SK-N-SH (cell line): ENCODE measurements around the gene CAP2. TPM values are rescaled to one million over a fixed set of nuclear protein-coding genes. Genes with fewer than 3 reads are reported as not detected.

ENCODE experiments used
- CTCF ChIA-PET: fragments of 300-600, 350-600 bp; formaldehyde crosslinking; extraction: SDS; loops from one replicate; lab custom pipeline; 2021; lab: Yijun Ruan, JAX
- POLR2A ChIA-PET: fragments of 350-600 bp; sonication (Branson Sonifier 250); formaldehyde crosslinking; extraction: SDS; loops from one replicate; lab custom pipeline; 2020; ENCODE audit warnings: antibody characterized with exemption, inconsistent platforms; lab: Yijun Ruan, JAX
- DNase-seq: peaks from one replicate; pipeline ENCODE4 v3.0.0; 2012
- H2AFZ ChIP-seq: fragments of 200-600 bp; sonication (generic); 2 replicates; pipeline ENCODE4 v1.8.1; 2016; ENCODE audit warnings: antibody characterized with exemption, mild to moderate bottlenecking, low read depth
- H3F3A ChIP-seq: fragments of 200-600 bp; sonication (generic); replicated peaks from 2 replicates; pipeline ENCODE3; 2016; ENCODE audit warnings: antibody characterized with exemption, mild to moderate bottlenecking; ENCODE audit not compliant: insufficient read depth
- H3K27ac ChIP-seq, 2 experiments: fragments of 200-500 bp in 1 of 2; fragments of 200-600 bp in 1 of 2; sonication (Bioruptor generic) in 1 of 2; sonication (generic), shearing (Covaris generic) in 1 of 2; 2 replicates each; pipeline versions ENCODE4 v1.5.1 to v1.6.1; 2014 to 2016; ENCODE audit warnings: low read depth in 2 of 2, inconsistent platforms in 1 of 2, low read length in 1 of 2, mild to moderate bottlenecking in 1 of 2, mixed read lengths in 1 of 2
- H3K27me3 ChIP-seq: fragments of 200-600 bp; sonication (generic), shearing (Covaris generic); 2 replicates; pipeline ENCODE4 v1.6.1; 2016; ENCODE audit warnings: mixed run types; ENCODE audit not compliant: insufficient read depth
- H3K36me3 ChIP-seq, 2 experiments: fragments of 200-500 bp in 1 of 2; fragments of 200-600 bp in 1 of 2; sonication (Bioruptor generic) in 1 of 2; sonication (generic) in 1 of 2; replicated peaks in 1 of 2; 2 replicates each; pipeline versions ENCODE3 to v1.5.1; 2014 to 2016; ENCODE audit warnings: low read length in 1 of 2, mild to moderate bottlenecking in 1 of 2; ENCODE audit not compliant: insufficient read depth in 2 of 2, control insufficient read depth in 1 of 2
- H3K4me1 ChIP-seq, 2 experiments: fragments of 200-500 bp in 1 of 2; fragments of 200-600 bp in 1 of 2; sonication (Bioruptor generic) in 1 of 2; sonication (generic), shearing (Covaris generic) in 1 of 2; 2 replicates each; pipeline versions ENCODE4 v1.5.1 to v1.6.1; 2014 to 2016; ENCODE audit warnings: low read depth in 1 of 2, low read length in 1 of 2, mixed run types in 1 of 2; ENCODE audit not compliant: insufficient read depth in 2 of 2, control insufficient read depth in 1 of 2
- H3K4me2 ChIP-seq: fragments of 200-600 bp; sonication (generic), shearing (Covaris generic); 2 replicates; pipeline ENCODE4 v1.6.1; 2017; ENCODE audit warnings: mixed run types
- H3K4me3 ChIP-seq, 2 experiments: fragments of 200-500 bp in 1 of 2; fragments of 200-600 bp in 1 of 2; sonication (Bioruptor generic) in 1 of 2; sonication (generic), shearing (Covaris generic) in 1 of 2; 2 replicates each; pipeline versions ENCODE4 v1.5.1 to v1.8.1; 2014 to 2016; ENCODE audit warnings: low read depth in 2 of 2, inconsistent platforms in 1 of 2, low read length in 1 of 2, mild to moderate bottlenecking in 1 of 2, mixed read lengths in 1 of 2, moderate library complexity in 1 of 2
- H3K79me2 ChIP-seq: fragments of 200-600 bp; sonication (generic); 2 replicates; pipeline ENCODE4 v1.8.1; 2017; ENCODE audit warnings: mild to moderate bottlenecking; ENCODE audit not compliant: insufficient read depth
- H3K9ac ChIP-seq: fragments of 200-600 bp; sonication (generic); 2 replicates; pipeline ENCODE4 v1.6.1; 2017; ENCODE audit warnings: mixed run types
- H3K9me2 ChIP-seq: fragments of 200-600 bp; sonication (generic); 2 replicates; pipeline ENCODE4 v1.6.1; 2017; ENCODE audit warnings: mixed run types
- H3K9me3 ChIP-seq: fragments of 200-600 bp; sonication (generic); 2 replicates; pipeline ENCODE4 v1.6.1; 2017; ENCODE audit warnings: mixed run types, mild to moderate bottlenecking, moderate library complexity
- H4K20me1 ChIP-seq: fragments of 200-600 bp; sonication (generic); 2 replicates; pipeline ENCODE4 v1.6.1; 2017; ENCODE audit warnings: mild to moderate bottlenecking, mixed run types; ENCODE audit not compliant: insufficient read depth
- CHD2 ChIP-seq: fragments of 150-350 bp; IDR thresholded peaks from 2 replicates; pipeline ENCODE4 v1.6.1; 2018; ENCODE audit warnings: low read length; ENCODE audit not compliant: partially characterized antibody
- FOSL2 ChIP-seq: IDR thresholded peaks from 2 replicates; pipeline ENCODE4 v1.4.0; 2012; ENCODE audit warnings: low read depth, mild to moderate bottlenecking, moderate library complexity, borderline replicate concordance
- GABPA ChIP-seq: IDR thresholded peaks from 2 replicates; pipeline ENCODE4 v1.4.0; 2012; ENCODE audit warnings: low read depth, mild to moderate bottlenecking
- GATA2 ChIP-seq: sonication (generic); formaldehyde crosslinking; IDR thresholded peaks from 2 replicates; pipeline ENCODE4 v1.5.0; 2020; ENCODE audit warnings: mild to moderate bottlenecking, missing genetic modification reagents
- JUND ChIP-seq: IDR thresholded peaks from 2 replicates; pipeline ENCODE4 v1.4.0; 2012
- MEF2A ChIP-seq: IDR thresholded peaks from 2 replicates; pipeline ENCODE4 v1.4.0; 2012; ENCODE audit warnings: low read depth, borderline replicate concordance
- POLR2AphosphoS5 ChIP-seq: IDR thresholded peaks from 2 replicates; pipeline ENCODE4 v1.6.1; 2012; ENCODE audit warnings: low read depth, low read length
- RAD21 ChIP-seq: IDR thresholded peaks from 2 replicates; pipeline ENCODE4 v1.6.1; 2012; ENCODE audit warnings: mild to moderate bottlenecking, low read length
- SIN3A ChIP-seq: IDR thresholded peaks from 2 replicates; pipeline ENCODE4 v1.6.1; 2012; ENCODE audit warnings: low read depth, mild to moderate bottlenecking, low read length, moderate library complexity, borderline replicate concordance
- TCF12 ChIP-seq: IDR thresholded peaks from 2 replicates; pipeline ENCODE4 v1.4.0; 2012
- YY1 ChIP-seq: IDR thresholded peaks from 2 replicates; pipeline ENCODE4 v1.4.0; 2012; ENCODE audit warnings: low read depth, mild to moderate bottlenecking
- WGBS: methylation state at CpG from one replicate; pipeline ENCODE4 v1.1.6; 2017; ENCODE audit warnings: low lambda C conversion rate; 5-methylcytosine and 5-hydroxymethylcytosine counted together
- polyA plus RNA-seq, 3 experiments: library from polyadenylated mRNA; depleted of rRNA; stranded (reverse); fragments of >200 nt; gene quantifications; 2 replicates each; pipeline ENCODE4 v1.2.3, GENCODE V29; 2012
- TF ChIP-seq, protein P1 (sequence below): IDR thresholded peaks from 2 replicates; pipeline ENCODE4 v1.4.0; 2012; ENCODE audit warnings: low read depth
- TF ChIP-seq, protein P2 (sequence below): IDR thresholded peaks from 2 replicates; pipeline ENCODE4; 2012
- TF ChIP-seq, protein P3 (sequence below): fragments of 150-350 bp; IDR thresholded peaks from 2 replicates; pipeline ENCODE4 v1.6.1; 2016; ENCODE audit warnings: mild to moderate bottlenecking, low read depth, low read length
- TF ChIP-seq, protein P4 (sequence below): IDR thresholded peaks from 2 replicates; pipeline ENCODE4 v1.6.1; 2012; ENCODE audit warnings: mild to moderate bottlenecking, low read depth, low read length, moderate library complexity
- TF ChIP-seq, protein P5 (sequence below): IDR thresholded peaks from 2 replicates; pipeline ENCODE4 v1.4.0; 2012; ENCODE audit warnings: low read depth, borderline replicate concordance
- TF ChIP-seq, protein P6 (sequence below): IDR thresholded peaks from 2 replicates; pipeline ENCODE4 v1.4.0; 2012; ENCODE audit warnings: low read depth, borderline replicate concordance
- TF ChIP-seq, protein P7 (sequence below): fragments of 150-350 bp; IDR thresholded peaks from 2 replicates; pipeline ENCODE4 v1.6.1; 2017; ENCODE audit warnings: antibody characterized with exemption, low read length, low read depth, borderline replicate concordance

The CAP2 gene
- polyA plus RNA-seq, 1 of the 3 experiments (the other 2 are of a cell fraction) = 8.5 TPM

DNA sequence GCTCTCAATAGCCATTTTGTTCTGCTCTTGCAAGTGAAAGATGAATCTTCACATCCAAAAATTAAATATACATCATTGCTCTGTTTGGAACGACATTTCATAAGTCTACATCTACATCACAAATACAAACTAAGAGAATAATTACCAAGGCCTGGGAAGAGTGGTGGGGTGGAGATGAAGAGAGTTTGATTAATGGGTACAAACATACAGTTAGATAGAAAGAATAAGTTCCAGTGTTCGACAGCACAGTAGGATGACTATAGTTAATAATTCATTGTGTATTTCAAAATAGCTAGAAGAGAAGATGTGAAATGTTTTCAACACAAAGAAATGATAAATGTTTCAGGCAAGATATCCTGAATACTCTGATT, 38.0 kb upstream of the CAP2 start:
- H3F3A ChIP-seq = no peaks in the 10 kb centered on the region
- no peaks in the 10 kb centered on the region for H3K27me3 ChIP-seq
- POLR2A ChIA-PET = no interaction called here
- H2AFZ ChIP-seq = no peak overlapping the region
- H3K9me3 ChIP-seq = no peaks in the 10 kb centered on the region
- H4K20me1 ChIP-seq = no peaks in the 10 kb centered on the region
- no peak for DNase-seq
- CTCF ChIA-PET = interaction anchor here (0.7 kb wide), 1 partner anchor 229 kb away, joined by 4 read pairs; no protein-coding TSS in a partner anchor
- no peaks in the 10 kb centered on the region for H3K79me2 ChIP-seq
- H3K9ac ChIP-seq = no peak overlapping the region
- no peaks in the 10 kb centered on the region for H3K36me3 ChIP-seq
- no peak overlapping the region for H3K4me3 ChIP-seq
- H3K9me2 ChIP-seq = no peaks in the 10 kb centered on the region
- H3K27ac ChIP-seq = no peak overlapping the region
- WGBS = 35% methylated on average over 2 of the region's 2 CpGs
- TF ChIP-seq, protein P1, sequence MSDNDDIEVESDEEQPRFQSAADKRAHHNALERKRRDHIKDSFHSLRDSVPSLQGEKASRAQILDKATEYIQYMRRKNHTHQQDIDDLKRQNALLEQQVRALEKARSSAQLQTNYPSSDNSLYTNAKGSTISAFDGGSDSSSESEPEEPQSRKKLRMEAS = no peak
- TF ChIP-seq, protein P2, sequence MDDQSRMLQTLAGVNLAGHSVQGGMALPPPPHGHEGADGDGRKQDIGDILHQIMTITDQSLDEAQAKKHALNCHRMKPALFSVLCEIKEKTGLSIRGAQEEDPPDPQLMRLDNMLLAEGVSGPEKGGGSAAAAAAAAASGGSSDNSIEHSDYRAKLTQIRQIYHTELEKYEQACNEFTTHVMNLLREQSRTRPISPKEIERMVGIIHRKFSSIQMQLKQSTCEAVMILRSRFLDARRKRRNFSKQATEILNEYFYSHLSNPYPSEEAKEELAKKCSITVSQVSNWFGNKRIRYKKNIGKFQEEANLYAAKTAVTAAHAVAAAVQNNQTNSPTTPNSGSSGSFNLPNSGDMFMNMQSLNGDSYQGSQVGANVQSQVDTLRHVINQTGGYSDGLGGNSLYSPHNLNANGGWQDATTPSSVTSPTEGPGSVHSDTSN = no peak
- TF ChIP-seq, protein P3, sequence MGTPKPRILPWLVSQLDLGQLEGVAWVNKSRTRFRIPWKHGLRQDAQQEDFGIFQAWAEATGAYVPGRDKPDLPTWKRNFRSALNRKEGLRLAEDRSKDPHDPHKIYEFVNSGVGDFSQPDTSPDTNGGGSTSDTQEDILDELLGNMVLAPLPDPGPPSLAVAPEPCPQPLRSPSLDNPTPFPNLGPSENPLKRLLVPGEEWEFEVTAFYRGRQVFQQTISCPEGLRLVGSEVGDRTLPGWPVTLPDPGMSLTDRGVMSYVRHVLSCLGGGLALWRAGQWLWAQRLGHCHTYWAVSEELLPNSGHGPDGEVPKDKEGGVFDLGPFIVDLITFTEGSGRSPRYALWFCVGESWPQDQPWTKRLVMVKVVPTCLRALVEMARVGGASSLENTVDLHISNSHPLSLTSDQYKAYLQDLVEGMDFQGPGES = no peak
- TF ChIP-seq, protein P4, sequence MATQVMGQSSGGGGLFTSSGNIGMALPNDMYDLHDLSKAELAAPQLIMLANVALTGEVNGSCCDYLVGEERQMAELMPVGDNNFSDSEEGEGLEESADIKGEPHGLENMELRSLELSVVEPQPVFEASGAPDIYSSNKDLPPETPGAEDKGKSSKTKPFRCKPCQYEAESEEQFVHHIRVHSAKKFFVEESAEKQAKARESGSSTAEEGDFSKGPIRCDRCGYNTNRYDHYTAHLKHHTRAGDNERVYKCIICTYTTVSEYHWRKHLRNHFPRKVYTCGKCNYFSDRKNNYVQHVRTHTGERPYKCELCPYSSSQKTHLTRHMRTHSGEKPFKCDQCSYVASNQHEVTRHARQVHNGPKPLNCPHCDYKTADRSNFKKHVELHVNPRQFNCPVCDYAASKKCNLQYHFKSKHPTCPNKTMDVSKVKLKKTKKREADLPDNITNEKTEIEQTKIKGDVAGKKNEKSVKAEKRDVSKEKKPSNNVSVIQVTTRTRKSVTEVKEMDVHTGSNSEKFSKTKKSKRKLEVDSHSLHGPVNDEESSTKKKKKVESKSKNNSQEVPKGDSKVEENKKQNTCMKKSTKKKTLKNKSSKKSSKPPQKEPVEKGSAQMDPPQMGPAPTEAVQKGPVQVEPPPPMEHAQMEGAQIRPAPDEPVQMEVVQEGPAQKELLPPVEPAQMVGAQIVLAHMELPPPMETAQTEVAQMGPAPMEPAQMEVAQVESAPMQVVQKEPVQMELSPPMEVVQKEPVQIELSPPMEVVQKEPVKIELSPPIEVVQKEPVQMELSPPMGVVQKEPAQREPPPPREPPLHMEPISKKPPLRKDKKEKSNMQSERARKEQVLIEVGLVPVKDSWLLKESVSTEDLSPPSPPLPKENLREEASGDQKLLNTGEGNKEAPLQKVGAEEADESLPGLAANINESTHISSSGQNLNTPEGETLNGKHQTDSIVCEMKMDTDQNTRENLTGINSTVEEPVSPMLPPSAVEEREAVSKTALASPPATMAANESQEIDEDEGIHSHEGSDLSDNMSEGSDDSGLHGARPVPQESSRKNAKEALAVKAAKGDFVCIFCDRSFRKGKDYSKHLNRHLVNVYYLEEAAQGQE = no peak
- TF ChIP-seq GABPA = no peak
- TF ChIP-seq GATA2 (CRISPR knock-in tag) = no peak
- TF ChIP-seq SIN3A = no peak
- TF ChIP-seq, protein P5, sequence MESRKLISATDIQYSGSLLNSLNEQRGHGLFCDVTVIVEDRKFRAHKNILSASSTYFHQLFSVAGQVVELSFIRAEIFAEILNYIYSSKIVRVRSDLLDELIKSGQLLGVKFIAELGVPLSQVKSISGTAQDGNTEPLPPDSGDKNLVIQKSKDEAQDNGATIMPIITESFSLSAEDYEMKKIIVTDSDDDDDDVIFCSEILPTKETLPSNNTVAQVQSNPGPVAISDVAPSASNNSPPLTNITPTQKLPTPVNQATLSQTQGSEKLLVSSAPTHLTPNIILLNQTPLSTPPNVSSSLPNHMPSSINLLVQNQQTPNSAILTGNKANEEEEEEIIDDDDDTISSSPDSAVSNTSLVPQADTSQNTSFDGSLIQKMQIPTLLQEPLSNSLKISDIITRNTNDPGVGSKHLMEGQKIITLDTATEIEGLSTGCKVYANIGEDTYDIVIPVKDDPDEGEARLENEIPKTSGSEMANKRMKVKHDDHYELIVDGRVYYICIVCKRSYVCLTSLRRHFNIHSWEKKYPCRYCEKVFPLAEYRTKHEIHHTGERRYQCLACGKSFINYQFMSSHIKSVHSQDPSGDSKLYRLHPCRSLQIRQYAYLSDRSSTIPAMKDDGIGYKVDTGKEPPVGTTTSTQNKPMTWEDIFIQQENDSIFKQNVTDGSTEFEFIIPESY = no peak
- no peak for TF ChIP-seq MEF2A
- TF ChIP-seq JUND = no peak
- TF ChIP-seq, protein P6, sequence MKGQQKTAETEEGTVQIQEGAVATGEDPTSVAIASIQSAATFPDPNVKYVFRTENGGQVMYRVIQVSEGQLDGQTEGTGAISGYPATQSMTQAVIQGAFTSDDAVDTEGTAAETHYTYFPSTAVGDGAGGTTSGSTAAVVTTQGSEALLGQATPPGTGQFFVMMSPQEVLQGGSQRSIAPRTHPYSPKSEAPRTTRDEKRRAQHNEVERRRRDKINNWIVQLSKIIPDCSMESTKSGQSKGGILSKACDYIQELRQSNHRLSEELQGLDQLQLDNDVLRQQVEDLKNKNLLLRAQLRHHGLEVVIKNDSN = no peak
- no peak for TF ChIP-seq CHD2
- TF ChIP-seq, protein P7, sequence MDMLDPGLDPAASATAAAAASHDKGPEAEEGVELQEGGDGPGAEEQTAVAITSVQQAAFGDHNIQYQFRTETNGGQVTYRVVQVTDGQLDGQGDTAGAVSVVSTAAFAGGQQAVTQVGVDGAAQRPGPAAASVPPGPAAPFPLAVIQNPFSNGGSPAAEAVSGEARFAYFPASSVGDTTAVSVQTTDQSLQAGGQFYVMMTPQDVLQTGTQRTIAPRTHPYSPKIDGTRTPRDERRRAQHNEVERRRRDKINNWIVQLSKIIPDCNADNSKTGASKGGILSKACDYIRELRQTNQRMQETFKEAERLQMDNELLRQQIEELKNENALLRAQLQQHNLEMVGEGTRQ = no peak
- no peak for TF ChIP-seq TCF12
- no peak for TF ChIP-seq POLR2AphosphoS5
- TF ChIP-seq FOSL2 = no peak
- no peak for TF ChIP-seq RAD21
- no peak for TF ChIP-seq YY1
- no peaks in the 10 kb centered on the region for H3K4me1 ChIP-seq
- no peak overlapping the region for H3K4me2 ChIP-seq
